HCT116 (cell line): ENCODE results near the gene ITGA4. TPM values are rescaled to one million over a fixed set of nuclear protein-coding genes. Genes with fewer than 3 reads are reported as not detected.

Source experiments
- ATAC-seq: fragments of 200-7000 bp; cut with Tn5 transposase; 2 replicates; pipeline ENCODE4 v1.9.1; 2020; ENCODE audit warnings: mild to moderate bottlenecking, moderate library complexity
- BruUV-seq: library from RNA; stranded (reverse); fragments of 400-500 nt; replicated peaks from 2 replicates; lab custom pipeline; 2021; lab: Mats Ljungman, UMichigan
- CTCF ChIA-PET: fragments of 300-600 bp; sonication (Branson Sonifier 250); formaldehyde crosslinking; loops from one replicate; lab custom pipeline; 2021; ENCODE audit warnings: antibody characterized with exemption; lab: Charles Lee
- POLR2A ChIA-PET: fragments of 300-600, 350-600 bp; sonication (Branson Sonifier 250); formaldehyde crosslinking; loops from one replicate; lab custom pipeline; 2021; ENCODE audit warnings: antibody characterized with exemption; lab: Charles Lee
- RAD21 ChIA-PET, 2 experiments: fragments of 300-600 bp; sonication (Branson Sonifier 250); formaldehyde crosslinking; loops; one replicate each; lab custom pipeline; 2023; ENCODE audit warnings: low total read pairs in 2 of 2; ENCODE audit not compliant: uncharacterized antibody in 2 of 2, unreplicated experiment in 2 of 2, low non-redundant PET in 1 of 2; lab: Charles Lee
- DNase-seq: peaks from one replicate; pipeline ENCODE4 v3.0.0-alpha.2; 2010; ENCODE audit warnings: low read depth, low spot score
- H2AFZ ChIP-seq: fragments of 200-600 bp; shearing (Covaris generic), sonication (generic); 2 replicates; pipeline ENCODE4 v1.6.1; 2017; ENCODE audit warnings: low read depth, mixed run types, mixed read lengths, antibody characterized with exemption, low read length; ENCODE audit not compliant: poor library complexity, severe bottlenecking
- H3K27ac ChIP-seq: 2 replicates; pipeline ENCODE4 v1.5.1; 2012; ENCODE audit warnings: low read depth, low read length
- H3K27me3 ChIP-seq: fragments of 200-600 bp; sonication (generic); 2 replicates; pipeline ENCODE4 v1.6.1; 2016; ENCODE audit warnings: mixed run types, low read length, mixed read lengths; ENCODE audit not compliant: insufficient read depth
- H3K36me3 ChIP-seq, 2 experiments: fragments of 200-500 bp in 1 of 2; fragments of 200-600 bp in 1 of 2; sonication (Bioruptor generic) in 1 of 2; sonication (generic) in 1 of 2; 2 replicates each; pipeline versions ENCODE4 v1.5.1 to v1.6.1; 2014 to 2016; ENCODE audit warnings: low read length in 2 of 2, inconsistent platforms in 1 of 2, mixed read lengths in 1 of 2, mixed run types in 1 of 2; ENCODE audit not compliant: insufficient read depth in 2 of 2, control insufficient read depth in 1 of 2
- H3K4me1 ChIP-seq, 2 experiments: fragments of 200-600 bp in 1 of 2; sonication (generic) in 1 of 2; 2 replicates each; pipeline versions ENCODE4 v1.5.1 to v1.6.1; 2012 to 2017; ENCODE audit warnings: low read length in 2 of 2, inconsistent platforms in 1 of 2, mild to moderate bottlenecking in 1 of 2, mixed read lengths in 1 of 2, mixed run types in 1 of 2, moderate library complexity in 1 of 2; ENCODE audit not compliant: insufficient read depth in 2 of 2, control insufficient read depth in 1 of 2
- H3K4me2 ChIP-seq: fragments of 200-600 bp; sonication (generic); 2 replicates; pipeline ENCODE4 v1.6.1; 2017; ENCODE audit warnings: mixed run types, low read length, mixed read lengths
- H3K4me3 ChIP-seq, 2 experiments: fragments of 200-600 bp in 1 of 2; sonication (generic) in 1 of 2; replicated peaks in 1 of 2; 2 replicates each; pipeline ENCODE4 v1.5.1; 2011 to 2016; ENCODE audit warnings: low read length in 2 of 2, control low read depth in 1 of 2, low read depth in 1 of 2, mild to moderate bottlenecking in 1 of 2, mixed read lengths in 1 of 2, mixed run types in 1 of 2
- H3K79me2 ChIP-seq: fragments of 200-600 bp; sonication (generic); 2 replicates; pipeline ENCODE4 v1.6.1; 2017; ENCODE audit warnings: mild to moderate bottlenecking, mixed run types, low read length, moderate library complexity, mixed read lengths; ENCODE audit not compliant: insufficient read depth
- H3K9ac ChIP-seq: fragments of 200-600 bp; sonication (generic); 2 replicates; pipeline ENCODE4 v1.6.1; 2016; ENCODE audit warnings: low read length, mixed read lengths
- H3K9me2 ChIP-seq: fragments of 200-600 bp; sonication (generic), shearing (Covaris generic); 2 replicates; pipeline ENCODE4 v1.6.1; 2017; ENCODE audit warnings: mixed run types, mild to moderate bottlenecking, moderate library complexity; ENCODE audit not compliant: insufficient read depth
- H3K9me3 ChIP-seq, 2 experiments: fragments of 200-500 bp in 1 of 2; fragments of 200-600 bp in 1 of 2; sonication (Bioruptor generic) in 1 of 2; sonication (generic) in 1 of 2; 2 replicates each; pipeline ENCODE4 v1.6.1; 2014 to 2017; ENCODE audit warnings: low read length in 2 of 2, mixed read lengths in 2 of 2, inconsistent platforms in 1 of 2, low read depth in 1 of 2, mild to moderate bottlenecking in 1 of 2, mixed run types in 1 of 2, moderate library complexity in 1 of 2; ENCODE audit not compliant: control insufficient read depth in 1 of 2, insufficient read depth in 1 of 2
- H4K20me1 ChIP-seq: fragments of 200-600 bp; sonication (generic), shearing (Covaris generic); 2 replicates; pipeline ENCODE4 v1.6.1; 2017; ENCODE audit warnings: mixed run types, mild to moderate bottlenecking, moderate library complexity; ENCODE audit not compliant: insufficient read depth
- CBX3 ChIP-seq: IDR thresholded peaks from 2 replicates; pipeline ENCODE4 v1.6.1; 2012; ENCODE audit warnings: low read depth
- ELF1 ChIP-seq: IDR thresholded peaks from 2 replicates; pipeline ENCODE4 v1.6.1; 2012; ENCODE audit warnings: low read depth, borderline replicate concordance
- EZH2 ChIP-seq: fragments of 200-600 bp; sonication (generic); IDR thresholded peaks from 2 replicates; pipeline ENCODE4 v1.6.1; 2017; ENCODE audit warnings: antibody characterized with exemption, mixed run types
- FOSL1 ChIP-seq: IDR thresholded peaks from 2 replicates; pipeline ENCODE4 v1.6.1; 2012; ENCODE audit warnings: low read depth
- JUND ChIP-seq: IDR thresholded peaks from 2 replicates; pipeline ENCODE4 v1.6.1; 2012
- POLR2AphosphoS5 ChIP-seq: IDR thresholded peaks from 2 replicates; pipeline ENCODE4 v1.6.1; 2011; ENCODE audit warnings: mild to moderate bottlenecking, low read depth, low read length, moderate library complexity
- RAD21 ChIP-seq: IDR thresholded peaks from 2 replicates; pipeline ENCODE4 v1.6.1; 2012; ENCODE audit warnings: low read depth, mild to moderate bottlenecking
- SIN3A ChIP-seq: IDR thresholded peaks from 2 replicates; pipeline ENCODE4 v1.6.1; 2012; ENCODE audit warnings: low read depth
- SP1 ChIP-seq: IDR thresholded peaks from 2 replicates; pipeline ENCODE4 v1.6.1; 2012; ENCODE audit warnings: low read depth
- TCF7L2 ChIP-seq: IDR thresholded peaks from 2 replicates; pipeline ENCODE4 v1.7.0; 2011; ENCODE audit warnings: borderline replicate concordance, inconsistent platforms; ENCODE audit not compliant: insufficient read depth, insufficient read length; ENCODE audit errors: extremely low read depth
- YY1 ChIP-seq: IDR thresholded peaks from 2 replicates; pipeline ENCODE4 v1.6.1; 2011; ENCODE audit warnings: low read length, low read depth, moderate library complexity, mild to moderate bottlenecking; ENCODE audit not compliant: insufficient replicate concordance; ENCODE audit errors: extremely low read depth
- ZFX ChIP-seq: fragments of 450-650 bp; IDR thresholded peaks from 2 replicates; pipeline ENCODE4 v1.6.1; 2017
- intact Hi-C: fragments of 100-400 bp; cut with micrococcal nuclease; formaldehyde crosslinking; loops from 2 replicates; pipeline ENCODE4 v1.10.0; 2022
- total RNA-seq: library from RNA; stranded (reverse); gene quantifications from one replicate; pipeline ENCODE4 v1.2.1, GENCODE V29; 2021; ENCODE audit not compliant: unreplicated experiment
- TF ChIP-seq, protein P1 (sequence below), 3 experiments: fragments of 200-600 bp in 1 of 3; sonication (generic) in 1 of 3; IDR thresholded peaks in 2 of 3; conservative IDR thresholded peaks in 1 of 3; 2 replicates each; pipeline ENCODE4 v1.5.1; 2012 to 2017; ENCODE audit warnings: low read depth in 2 of 3, low read length in 2 of 3, antibody characterized with exemption in 1 of 3, borderline replicate concordance in 1 of 3, control low read depth in 1 of 3, mild to moderate bottlenecking in 1 of 3, mixed read lengths in 1 of 3, mixed run types in 1 of 3, moderate library complexity in 1 of 3; ENCODE audit not compliant: insufficient read depth in 1 of 3
- TF ChIP-seq, protein P2 (sequence below): IDR thresholded peaks from 2 replicates; pipeline ENCODE4 v1.6.1; 2012
- TF ChIP-seq, protein P3 (sequence below): IDR thresholded peaks from 2 replicates; pipeline ENCODE4 v1.6.1; 2012; ENCODE audit warnings: low read depth
- TF ChIP-seq, protein P4 (sequence below): IDR thresholded peaks from 2 replicates; pipeline ENCODE4 v1.6.1; 2011; ENCODE audit warnings: mild to moderate bottlenecking, low read length, moderate library complexity; ENCODE audit not compliant: insufficient replicate concordance; ENCODE audit errors: extremely low read depth

Gene ITGA4
- total RNA-seq, 1 experiment from 2014 or later, result 0.49 TPM

DNA sequence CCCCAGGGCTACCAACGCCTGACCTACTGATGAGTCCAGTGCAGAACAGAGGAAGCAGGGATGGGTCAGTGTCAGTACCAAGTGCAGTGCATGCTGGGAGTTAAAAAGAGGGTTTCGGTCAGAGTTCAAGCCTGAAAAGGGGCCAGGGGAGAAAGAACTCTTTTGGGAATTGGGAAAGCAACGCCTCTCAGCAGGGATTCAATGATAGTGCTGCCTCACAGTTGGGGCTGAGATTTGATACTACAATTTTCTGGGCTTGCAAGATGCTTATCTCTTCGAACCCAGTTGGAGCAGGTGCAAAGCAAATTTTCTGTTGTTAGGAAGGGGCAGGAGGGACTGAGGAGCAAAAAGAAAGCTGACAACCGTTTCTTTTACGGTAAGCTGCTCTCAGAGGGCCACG is 117.1 kb downstream of the ITGA4 start:
- Histone ChIP-seq H3K79me2 (no peaks in the 10 kb centered on the region), H3K4me3 (no peak overlapping the region), H3K4me2 (no peak overlapping the region), H3K27me3 (no peaks in the 10 kb centered on the region), H4K20me1 (no peaks in the 10 kb centered on the region), H3K9me2 (no peaks in the 10 kb centered on the region), H2AFZ (peak overlapping the region; percentile 10), H3K9ac (no peak overlapping the region), H3K27ac (no peak overlapping the region), H3K9me3 (no peaks in the 10 kb centered on the region), H3K36me3 (no peaks in the 10 kb centered on the region), H3K4me1 (peaks cover 0 to 5% of the 10 kb centered on the region in 2 experiments; a peak in 2 of 4 replicates)
- ChIA-PET RAD21 (no interaction called here), CTCF (interaction anchor here (4.3 kb wide), 1 partner anchor 141 kb away, joined by 65 read pairs; no protein-coding TSS in a partner anchor), POLR2A (no interaction called here)
- intact Hi-C loops, result loop anchor here (5.0 kb wide), 2 partner anchors 328 to 1073 kb away; no protein-coding TSS in a partner anchor
- BruUV-seq, result no TSS peak
- DNase-seq (no peak), ATAC-seq (no peak)
- TF ChIP-seq TCF7L2 (no peak), JUND (no peak), SIN3A (no peak), ELF1 (no peak), FOSL1 (no peak), POLR2AphosphoS5 (no peak), SP1 (no peak), RAD21 (no peak), EZH2 (no peak), CBX3 (no peak), YY1 (no peak), ZFX (no peak)
- TF ChIP-seq, protein P1, sequence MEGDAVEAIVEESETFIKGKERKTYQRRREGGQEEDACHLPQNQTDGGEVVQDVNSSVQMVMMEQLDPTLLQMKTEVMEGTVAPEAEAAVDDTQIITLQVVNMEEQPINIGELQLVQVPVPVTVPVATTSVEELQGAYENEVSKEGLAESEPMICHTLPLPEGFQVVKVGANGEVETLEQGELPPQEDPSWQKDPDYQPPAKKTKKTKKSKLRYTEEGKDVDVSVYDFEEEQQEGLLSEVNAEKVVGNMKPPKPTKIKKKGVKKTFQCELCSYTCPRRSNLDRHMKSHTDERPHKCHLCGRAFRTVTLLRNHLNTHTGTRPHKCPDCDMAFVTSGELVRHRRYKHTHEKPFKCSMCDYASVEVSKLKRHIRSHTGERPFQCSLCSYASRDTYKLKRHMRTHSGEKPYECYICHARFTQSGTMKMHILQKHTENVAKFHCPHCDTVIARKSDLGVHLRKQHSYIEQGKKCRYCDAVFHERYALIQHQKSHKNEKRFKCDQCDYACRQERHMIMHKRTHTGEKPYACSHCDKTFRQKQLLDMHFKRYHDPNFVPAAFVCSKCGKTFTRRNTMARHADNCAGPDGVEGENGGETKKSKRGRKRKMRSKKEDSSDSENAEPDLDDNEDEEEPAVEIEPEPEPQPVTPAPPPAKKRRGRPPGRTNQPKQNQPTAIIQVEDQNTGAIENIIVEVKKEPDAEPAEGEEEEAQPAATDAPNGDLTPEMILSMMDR (IDR thresholded peaks at IDR 0.05 in 2 of 3, conservative IDR thresholded peaks at IDR 0.05 in 1 of 3; ENCODE audit: borderline replicate concordance in 1 of 3, insufficient read depth in 1 of 3, low read depth in 2 of 3, low read length in 2 of 3), result no peak
- TF ChIP-seq, protein P2, sequence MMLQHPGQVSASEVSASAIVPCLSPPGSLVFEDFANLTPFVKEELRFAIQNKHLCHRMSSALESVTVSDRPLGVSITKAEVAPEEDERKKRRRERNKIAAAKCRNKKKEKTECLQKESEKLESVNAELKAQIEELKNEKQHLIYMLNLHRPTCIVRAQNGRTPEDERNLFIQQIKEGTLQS, result no peak
- TF ChIP-seq, protein P3, sequence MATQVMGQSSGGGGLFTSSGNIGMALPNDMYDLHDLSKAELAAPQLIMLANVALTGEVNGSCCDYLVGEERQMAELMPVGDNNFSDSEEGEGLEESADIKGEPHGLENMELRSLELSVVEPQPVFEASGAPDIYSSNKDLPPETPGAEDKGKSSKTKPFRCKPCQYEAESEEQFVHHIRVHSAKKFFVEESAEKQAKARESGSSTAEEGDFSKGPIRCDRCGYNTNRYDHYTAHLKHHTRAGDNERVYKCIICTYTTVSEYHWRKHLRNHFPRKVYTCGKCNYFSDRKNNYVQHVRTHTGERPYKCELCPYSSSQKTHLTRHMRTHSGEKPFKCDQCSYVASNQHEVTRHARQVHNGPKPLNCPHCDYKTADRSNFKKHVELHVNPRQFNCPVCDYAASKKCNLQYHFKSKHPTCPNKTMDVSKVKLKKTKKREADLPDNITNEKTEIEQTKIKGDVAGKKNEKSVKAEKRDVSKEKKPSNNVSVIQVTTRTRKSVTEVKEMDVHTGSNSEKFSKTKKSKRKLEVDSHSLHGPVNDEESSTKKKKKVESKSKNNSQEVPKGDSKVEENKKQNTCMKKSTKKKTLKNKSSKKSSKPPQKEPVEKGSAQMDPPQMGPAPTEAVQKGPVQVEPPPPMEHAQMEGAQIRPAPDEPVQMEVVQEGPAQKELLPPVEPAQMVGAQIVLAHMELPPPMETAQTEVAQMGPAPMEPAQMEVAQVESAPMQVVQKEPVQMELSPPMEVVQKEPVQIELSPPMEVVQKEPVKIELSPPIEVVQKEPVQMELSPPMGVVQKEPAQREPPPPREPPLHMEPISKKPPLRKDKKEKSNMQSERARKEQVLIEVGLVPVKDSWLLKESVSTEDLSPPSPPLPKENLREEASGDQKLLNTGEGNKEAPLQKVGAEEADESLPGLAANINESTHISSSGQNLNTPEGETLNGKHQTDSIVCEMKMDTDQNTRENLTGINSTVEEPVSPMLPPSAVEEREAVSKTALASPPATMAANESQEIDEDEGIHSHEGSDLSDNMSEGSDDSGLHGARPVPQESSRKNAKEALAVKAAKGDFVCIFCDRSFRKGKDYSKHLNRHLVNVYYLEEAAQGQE, result no peak
- TF ChIP-seq, protein P4, sequence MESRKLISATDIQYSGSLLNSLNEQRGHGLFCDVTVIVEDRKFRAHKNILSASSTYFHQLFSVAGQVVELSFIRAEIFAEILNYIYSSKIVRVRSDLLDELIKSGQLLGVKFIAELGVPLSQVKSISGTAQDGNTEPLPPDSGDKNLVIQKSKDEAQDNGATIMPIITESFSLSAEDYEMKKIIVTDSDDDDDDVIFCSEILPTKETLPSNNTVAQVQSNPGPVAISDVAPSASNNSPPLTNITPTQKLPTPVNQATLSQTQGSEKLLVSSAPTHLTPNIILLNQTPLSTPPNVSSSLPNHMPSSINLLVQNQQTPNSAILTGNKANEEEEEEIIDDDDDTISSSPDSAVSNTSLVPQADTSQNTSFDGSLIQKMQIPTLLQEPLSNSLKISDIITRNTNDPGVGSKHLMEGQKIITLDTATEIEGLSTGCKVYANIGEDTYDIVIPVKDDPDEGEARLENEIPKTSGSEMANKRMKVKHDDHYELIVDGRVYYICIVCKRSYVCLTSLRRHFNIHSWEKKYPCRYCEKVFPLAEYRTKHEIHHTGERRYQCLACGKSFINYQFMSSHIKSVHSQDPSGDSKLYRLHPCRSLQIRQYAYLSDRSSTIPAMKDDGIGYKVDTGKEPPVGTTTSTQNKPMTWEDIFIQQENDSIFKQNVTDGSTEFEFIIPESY, result no peak
